Adrenal gland (tissue), 12 donors: ENCODE results near the gene IFNAR1. TPM values are rescaled to one million over a fixed set of nuclear protein-coding genes. Genes with fewer than 3 reads are reported as not detected.

Experiments used
- DNase-seq, 7 donors: peaks; one replicate each; pipeline ENCODE4 v3.0.0-alpha.2; 2019 to 2020
- H3K27ac ChIP-seq, 5 donors: fragments of 200-600 bp; sonication (generic) in 4 of 5; 1 replicate in 3 of 5; 2 replicates in 2 of 5; pipeline versions ENCODE4 v1.5.1 to v1.8.0; 2016 to 2020; ENCODE audit warnings: mild to moderate bottlenecking in 1 of 5
- H3K27me3 ChIP-seq: fragments of 200-600 bp; 2 replicates; pipeline ENCODE4 v1.8.0; 2021
- H3K36me3 ChIP-seq, 2 donors: fragments of 200-600 bp; replicated peaks in 1 of 2; 1 replicate in 1 of 2; 2 replicates in 1 of 2; pipeline versions ENCODE4 v1.5.1 to v1.8.0; 2018 to 2022
- H3K4me1 ChIP-seq, 2 donors: fragments of 200-600 bp; replicated peaks in 1 of 2; 1 replicate in 1 of 2; 2 replicates in 1 of 2; pipeline versions ENCODE4 v1.5.1 to v1.8.0; 2018 to 2021
- H3K4me3 ChIP-seq, 4 donors: fragments of 200-600 bp; sonication (generic) in 3 of 4; one replicate each; pipeline ENCODE4 v1.5.1; 2016 to 2018
- H3K9me3 ChIP-seq, 3 donors: fragments of 200-600 bp; sonication (generic) in 1 of 3; replicated peaks in 1 of 3; 1 replicate in 2 of 3; 2 replicates in 1 of 3; pipeline versions ENCODE4 v1.5.1 to v1.8.0; 2016 to 2021
- POLR2A ChIP-seq, 2 donors: fragments of 450-650 bp; IDR thresholded peaks; one replicate each; pipeline ENCODE4 v1.6.1; 2017; ENCODE audit warnings: antibody characterized with exemption in 2 of 2, mild to moderate bottlenecking in 2 of 2, moderate library complexity in 1 of 2
- WGBS, 4 donors: extraction: QIAGEN DNeasy Blood & Tissue Kit in 2 of 4; methylation state at CpG; one replicate each; pipeline versions ENCODE4 v1.1.5 to v1.1.7; 2013 to 2017; 5-methylcytosine and 5-hydroxymethylcytosine counted together
- intact Hi-C, 2 donors: fragments of 100-400 bp; cut with DNase I; formaldehyde crosslinking; loops; one replicate each; pipeline versions ENCODE4 v1.14.1 to v1.15.0; 2022 to 2023
- polyA plus RNA-seq, 3 donors: library from polyadenylated mRNA; stranded (reverse); fragments of 200-250 nt in 2 of 3; fragments of 350-450 nt in 1 of 3; fragmentation: Illumina TruSeq in 1 of 3; extraction: RNeasy Lipid Tissue Mini Kit (QIAGEN cat#74804) in 1 of 3; gene quantifications; one replicate each; pipeline ENCODE4 v1.2.3, GENCODE V29; 2013 to 2014
- total RNA-seq, 9 donors: library from RNA; depleted of rRNA in 4 of 9; stranded (reverse); fragments of >200 nt in 4 of 9; fragments of 120-200 nt in 1 of 9; fragmentation: NEBNext Ultra II Directional in 1 of 9; extraction: Animal tissue kit (Norgen Biotek cat#: 25700) in 1 of 9; gene quantifications; one replicate each; pipeline versions ENCODE4 v1.1.0 to v1.2.4, GENCODE V29; 2013 to 2023
- TF ChIP-seq, protein P1 (sequence below), 6 experiments: fragments of 450-650 bp in 4 of 6; fragments of 200-600 bp in 2 of 6; sonication (generic) in 1 of 6; IDR thresholded peaks; 1 replicate in 5 of 6; 2 replicates in 1 of 6; pipeline versions ENCODE4 v1.5.1 to v1.8.0; 2016 to 2021; ENCODE audit warnings: antibody characterized with exemption in 6 of 6, mild to moderate bottlenecking in 2 of 6, moderate library complexity in 1 of 6
- donor health status: healthy with polysubstance abuse.
- donor health status: Bipolar disorder and iron deficiency.
- donor health status: DM: yes; HTN: yes; CAD: no.
- donor health status: DM: no; HTN: no; CAD: no.
- donor health status: DM: no; HTN: no; CAD: no.
- donor health status: DM: yes; HTN: yes; CAD: no.

Gene IFNAR1
- total and polyA plus RNA-seq, 12 donors, result 7.3 to 71.2 (median 32.8) TPM

DNA sequence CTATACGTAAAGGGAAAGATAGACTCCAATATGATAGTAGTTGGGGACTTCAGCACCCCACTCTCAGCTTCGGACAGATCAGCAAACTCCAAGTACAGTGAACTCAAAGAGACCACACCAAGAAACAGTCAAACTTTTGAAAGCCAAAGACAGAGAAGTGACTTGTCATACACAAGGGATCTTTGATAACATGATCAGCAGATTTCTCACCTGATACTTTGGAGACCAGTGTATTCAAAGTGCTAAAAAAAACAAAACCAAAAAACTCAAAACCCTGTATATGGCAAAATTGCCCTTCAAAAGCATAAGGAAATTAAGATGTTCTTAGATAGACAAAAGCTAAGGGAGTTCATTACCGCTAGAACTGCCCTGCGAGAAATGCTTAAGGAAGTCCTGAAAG is 9.4 kb downstream of the IFNAR1 start:
- no peak overlapping the region for H3K4me3 ChIP-seq
- H3K4me1 ChIP-seq, result peaks cover 0 to 8% of the 10 kb centered on the region in 2 donors
- H3K27ac ChIP-seq, result no peak overlapping the region
- DNase-seq, result no peak
- 72 to 87% (median 78%) methylated on average over 4 of the region's 4 CpGs for WGBS, 4 donors
- H3K9me3 ChIP-seq, result peaks cover 0 to 10% (median 0%) of the 10 kb centered on the region in 3 donors
- H3K36me3 ChIP-seq, result peaks cover 0 to 14% of the 10 kb centered on the region in 2 donors
- intact Hi-C loops, result no loop called here
- TF ChIP-seq POLR2A (IDR thresholded peaks at IDR 0.05), result no peak
- TF ChIP-seq, protein P1, sequence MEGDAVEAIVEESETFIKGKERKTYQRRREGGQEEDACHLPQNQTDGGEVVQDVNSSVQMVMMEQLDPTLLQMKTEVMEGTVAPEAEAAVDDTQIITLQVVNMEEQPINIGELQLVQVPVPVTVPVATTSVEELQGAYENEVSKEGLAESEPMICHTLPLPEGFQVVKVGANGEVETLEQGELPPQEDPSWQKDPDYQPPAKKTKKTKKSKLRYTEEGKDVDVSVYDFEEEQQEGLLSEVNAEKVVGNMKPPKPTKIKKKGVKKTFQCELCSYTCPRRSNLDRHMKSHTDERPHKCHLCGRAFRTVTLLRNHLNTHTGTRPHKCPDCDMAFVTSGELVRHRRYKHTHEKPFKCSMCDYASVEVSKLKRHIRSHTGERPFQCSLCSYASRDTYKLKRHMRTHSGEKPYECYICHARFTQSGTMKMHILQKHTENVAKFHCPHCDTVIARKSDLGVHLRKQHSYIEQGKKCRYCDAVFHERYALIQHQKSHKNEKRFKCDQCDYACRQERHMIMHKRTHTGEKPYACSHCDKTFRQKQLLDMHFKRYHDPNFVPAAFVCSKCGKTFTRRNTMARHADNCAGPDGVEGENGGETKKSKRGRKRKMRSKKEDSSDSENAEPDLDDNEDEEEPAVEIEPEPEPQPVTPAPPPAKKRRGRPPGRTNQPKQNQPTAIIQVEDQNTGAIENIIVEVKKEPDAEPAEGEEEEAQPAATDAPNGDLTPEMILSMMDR (IDR thresholded peaks at IDR 0.05), result no peak
- H3K27me3 ChIP-seq, result no peaks in the 10 kb centered on the region

DNA sequence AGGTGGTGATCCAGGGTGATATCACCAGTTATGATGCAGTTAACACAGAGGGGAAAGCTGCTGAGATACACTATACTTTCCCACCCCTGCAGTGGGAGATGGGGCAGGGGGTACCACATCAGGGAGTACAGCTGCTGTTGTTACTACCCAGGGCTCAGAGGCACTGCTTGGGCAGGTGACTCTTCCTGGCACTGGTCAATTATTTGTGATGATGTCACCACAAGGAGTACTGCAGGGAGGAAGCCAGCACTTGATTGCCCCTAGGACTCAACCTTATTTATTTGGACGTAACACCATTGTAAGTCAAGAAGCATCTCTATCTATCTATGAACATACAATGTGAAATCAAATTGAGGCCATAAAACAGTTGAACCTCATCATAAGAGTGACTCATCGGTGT is 10.1 kb downstream of the IFNAR1 start:
- intact Hi-C loops, result no loop called here
- TF ChIP-seq, protein P1 (IDR thresholded peaks at IDR 0.05), result no peak
- no peak for TF ChIP-seq POLR2A (IDR thresholded peaks at IDR 0.05)
- WGBS, 4 donors, result 72 to 83% (median 74%) methylated on average over 2 of the region's 2 CpGs

DNA sequence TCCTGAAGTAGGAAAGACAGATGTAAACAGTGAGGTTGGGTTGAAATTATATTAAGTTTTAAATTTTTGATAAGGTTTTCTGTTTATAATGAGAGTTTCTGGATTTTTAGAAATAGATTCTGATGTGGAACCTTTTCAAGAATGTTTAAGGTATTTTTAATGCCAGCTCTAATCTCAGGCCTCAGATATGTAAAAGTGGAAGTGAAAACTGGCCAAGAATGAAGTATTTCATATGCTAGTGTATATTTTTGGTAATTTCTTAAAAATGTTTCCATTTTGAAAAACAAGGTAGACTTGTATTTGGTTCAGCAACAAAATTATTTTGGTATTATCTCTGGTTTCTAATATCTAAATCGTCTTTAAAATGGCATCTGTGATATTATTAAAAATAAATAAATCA is 14.4 kb downstream of the IFNAR1 start:
- Histone ChIP-seq H3K36me3 (peaks cover 0 to 36% of the 10 kb centered on the region in 2 donors), H3K9me3 (no peaks in the 10 kb centered on the region), H3K4me3 (no peak overlapping the region), H3K4me1 (peaks cover 0 to 16% of the 10 kb centered on the region in 2 donors), H3K27me3 (no peaks in the 10 kb centered on the region), H3K27ac (no peak overlapping the region)
- no peak for TF ChIP-seq POLR2A (IDR thresholded peaks at IDR 0.05)
- TF ChIP-seq, protein P1 (IDR thresholded peaks at IDR 0.05), result no peak
- intact Hi-C loops, result no loop called here
- WGBS, 4 donors, result 84 to 98% (median 90%) methylated on average over 1 of the region's 1 CpG
- DNase-seq, result no peak

More for the DNA sequence above, 10.1 kb downstream of the IFNAR1 start:
- Histone ChIP-seq H3K9me3 (peaks cover 0 to 10% (median 0%) of the 10 kb centered on the region in 3 donors), H3K4me3 (no peak overlapping the region), H3K27me3 (no peaks in the 10 kb centered on the region), H3K4me1 (peaks cover 0 to 8% of the 10 kb centered on the region in 2 donors), H3K36me3 (peaks cover 0 to 14% of the 10 kb centered on the region in 2 donors), H3K27ac (peak overlapping the region in 1 of 5 donors; percentile 16)
- no peak for DNase-seq

DNA sequence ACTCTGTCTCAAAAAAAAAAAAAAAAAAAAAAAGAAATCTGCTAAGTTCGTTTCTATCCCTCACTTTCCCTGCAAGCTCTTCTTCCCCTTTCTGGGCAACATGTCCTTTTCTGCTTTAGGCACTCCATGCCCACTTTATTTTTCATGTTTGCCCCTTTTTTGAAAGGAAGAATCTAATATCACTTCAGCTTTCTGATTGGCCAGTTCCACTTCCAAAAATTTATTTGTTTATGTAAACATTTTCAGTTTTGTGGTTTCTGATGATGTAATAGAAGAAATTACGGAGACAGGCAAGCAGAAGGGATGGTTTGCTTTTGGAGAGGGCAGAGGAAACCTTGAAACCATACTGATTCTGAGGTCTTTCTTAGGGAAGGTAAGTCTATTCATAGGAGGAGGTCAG is 15.1 kb downstream of the IFNAR1 start:
- no peak overlapping the region for H3K4me3 ChIP-seq
- 55 to 73% (median 63%) methylated on average over 2 of the region's 2 CpGs for WGBS, 4 donors
- no peak overlapping the region for H3K27ac ChIP-seq
- no peaks in the 10 kb centered on the region for H3K27me3 ChIP-seq
- peaks cover 0 to 41% of the 10 kb centered on the region in 2 donors for H3K36me3 ChIP-seq
- TF ChIP-seq, protein P1 (IDR thresholded peaks at IDR 0.05), result no peak
- TF ChIP-seq POLR2A (IDR thresholded peaks at IDR 0.05), result no peak
- intact Hi-C loops, result no loop called here
- no peak for DNase-seq
- no peaks in the 10 kb centered on the region for H3K9me3 ChIP-seq
- peaks cover 0 to 11% of the 10 kb centered on the region in 2 donors for H3K4me1 ChIP-seq
